ENCODE data around the gene HSPH1.

GRCh38 chr13:31167490-31167889 lies 5.8 kb upstream of the HSPH1 start:
- TF ChIP-seq POLR2A (IDR thresholded peaks at IDR 0.05), result no peak
- TF ChIP-seq CTCF (IDR thresholded peaks at IDR 0.05), result no peak
